NCI-H748 treated with DMSO at 0.1 percent for 48 hours (cell line): ENCODE data around the gene PDX1.

Experiments used
- DNase-seq: peaks from one replicate; lab custom pipeline; 2025; lab: John Stamatoyannopoulos, UW

The PDX1 gene

GRCh38 chr13:27970382-27971235 is 50.8 kb downstream of the PDX1 start:
- DNase-seq, result no peak

- DNase-seq, result no peak
These were observed 51.4 kb downstream of the PDX1 start for GRCh38 chr13:27971236-27971645.

DNA sequence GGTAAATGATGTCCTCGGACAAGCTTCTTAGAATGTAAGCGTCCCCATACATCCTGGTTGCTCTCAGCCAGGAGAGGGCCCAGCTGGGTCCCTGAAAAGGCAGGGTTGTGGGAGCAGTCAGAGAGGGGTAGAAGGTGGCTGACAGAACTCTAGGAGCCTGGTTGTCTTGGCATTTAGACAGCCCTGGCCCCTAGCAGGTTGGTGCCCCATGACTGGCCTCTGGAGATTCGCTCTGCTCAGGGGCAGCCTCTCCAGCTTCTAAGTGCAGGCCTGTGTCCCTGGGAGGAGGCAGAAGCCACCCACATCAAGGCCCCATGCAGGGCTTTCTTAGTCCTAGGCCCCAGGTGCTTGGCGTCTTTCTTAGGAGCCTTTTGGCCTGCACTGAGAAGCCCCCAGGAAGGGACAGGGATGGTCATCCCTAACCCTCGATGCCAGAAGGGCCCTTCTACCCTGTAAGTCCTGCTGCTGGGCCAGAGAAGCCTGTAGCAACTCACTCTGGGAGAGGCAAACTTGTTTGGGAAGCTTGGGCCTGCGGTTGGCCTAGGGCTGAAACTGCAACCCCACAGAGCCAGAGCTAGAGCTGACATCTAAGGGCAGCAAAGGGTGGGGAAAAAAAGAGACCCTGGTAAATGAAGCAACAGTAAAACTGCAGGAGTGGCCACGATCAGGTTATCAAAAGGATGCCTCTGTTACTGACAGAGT is 52.1 kb downstream of the PDX1 start:
- no peak for DNase-seq

DNA sequence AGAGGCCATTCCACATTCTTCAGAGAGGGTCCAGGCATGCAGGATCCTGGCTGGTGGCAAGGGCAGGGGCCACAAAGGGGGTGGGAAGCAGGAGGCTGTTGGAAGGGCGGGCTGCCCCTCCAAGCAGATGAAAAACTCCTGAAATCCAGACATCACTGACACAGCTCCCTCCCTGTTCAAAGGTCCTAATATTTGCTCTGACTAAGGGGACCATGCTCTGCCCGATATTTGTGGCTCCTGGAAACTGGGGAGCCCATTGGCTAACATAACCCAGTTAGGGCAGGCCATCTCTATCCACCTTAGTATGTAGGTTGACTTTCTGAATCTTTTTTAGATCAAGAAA is 52.6 kb downstream of the PDX1 start:
- DNase-seq, result no peak

- DNase-seq, result no peak
These were observed 53.5 kb downstream of the PDX1 start for GRCh38 chr13:27973291-27973690.

DNA sequence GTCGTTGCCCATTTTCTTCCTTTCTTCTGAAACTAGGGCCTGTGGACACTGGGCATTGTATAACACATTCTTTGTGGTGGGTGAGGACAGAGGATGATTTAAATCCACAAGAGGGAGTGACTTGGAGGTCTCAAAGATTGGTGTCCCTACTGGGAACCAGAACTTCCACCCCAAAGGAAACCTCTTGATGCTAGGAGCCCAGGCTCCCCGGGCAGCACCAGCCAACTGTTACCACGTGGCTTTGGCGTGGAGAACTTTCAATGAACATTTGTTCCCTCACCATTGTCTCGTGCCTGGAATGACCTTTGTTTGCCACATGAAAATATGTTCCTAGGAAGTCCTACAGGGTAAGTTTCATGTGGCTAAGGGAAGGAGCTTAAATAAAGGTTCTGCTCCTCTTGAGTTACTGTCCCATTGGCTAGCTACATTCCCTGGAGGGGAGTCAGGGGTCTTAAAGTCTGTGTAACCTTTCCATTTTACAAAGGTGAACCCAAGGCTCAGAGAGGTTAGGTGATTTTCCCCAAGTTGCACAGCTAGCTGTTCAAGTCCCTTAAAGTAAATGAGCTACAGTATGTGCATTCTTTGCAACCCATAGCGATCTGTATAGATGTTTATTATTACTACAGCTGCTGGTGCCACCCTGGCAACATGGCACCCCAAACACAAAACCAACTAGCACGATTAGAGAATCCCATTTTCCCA is 54.3 kb downstream of the PDX1 start:
- DNase-seq, result no peak
